ENCODE measurements around the gene PSMB4. TPM values are rescaled to one million over a fixed set of nuclear protein-coding genes. Genes with fewer than 3 reads are reported as not detected.
"Not testable (repeated sequence)": the region's sequence is repeated elsewhere in the genome, so short reads cannot be mapped to it uniquely, and the experiment has no call there.

Gene PSMB4
- total RNA-seq: 100 to 1,000 TPM; 284 to 365 TPM

GRCh38 chr1:151399324-151400171 lies at the start of gene PSMB4:
Gene PSMB4, plus strand, starts transcription at chr1:151399573. Its CDS starts 15 bp downstream, at chr1:151399588.
- H3K36me3 Mint-ChIP-seq: peaks cover 31% of the 10 kb centered on the region
- peaks cover 33% of the 10 kb centered on the region for H3K4me1 Mint-ChIP-seq
- peak; percentile 91 for DNase-seq
- CTCF ChIA-PET: interaction anchor here (1.1 to 1.9 kb wide), 7 partner anchors 11 to 163 kb away, joined by 3 to 6 read pairs (median 3); no protein-coding TSS in a partner anchor
- H3K9me3 Mint-ChIP-seq (ENCODE audit: low read depth): no peaks in the 10 kb centered on the region
- peak; percentile 93 for ATAC-seq
- H3K27me3 Mint-ChIP-seq: no peaks in the 10 kb centered on the region
- peak within 1 kb of the TSS; percentile 83 for H3K4me3 Mint-ChIP-seq
- peak within 1 kb of the TSS; percentile 96 for H3K27ac Mint-ChIP-seq

GRCh38 chr1:151350323-151350722 lies 49.0 kb upstream of the PSMB4 start:
- Mint-ChIP-seq H3K4me1 (peaks cover 24% of the 10 kb centered on the region), H3K36me3 (peaks cover 22% of the 10 kb centered on the region)
- CTCF ChIA-PET: interaction anchor here (0.7 to 3.7 kb wide), 3 partner anchors 10 to 1354 kb away, joined by 3 to 26 read pairs (median 6); partner anchors contain the start of gene PSMB4
- H3K9me3 Mint-ChIP-seq (ENCODE audit: low read depth); H3K27me3 Mint-ChIP-seq; DNase-seq; H3K4me3 Mint-ChIP-seq; H3K27ac Mint-ChIP-seq; ATAC-seq: not testable (repeated sequence)

GRCh38 chr1:151352021-151352718 lies 47.2 kb upstream of the PSMB4 start:
- Mint-ChIP-seq H3K27me3 (peaks cover 3% of the 10 kb centered on the region), H3K9me3 (ENCODE audit: low read depth) (peaks cover 5% of the 10 kb centered on the region), H3K4me3 (no peak overlapping the region), H3K36me3 (peaks cover 15% of the 10 kb centered on the region), H3K4me1 (peaks cover 14% of the 10 kb centered on the region), H3K27ac (no peak overlapping the region)
- DNase-seq: no peak
- CTCF ChIA-PET: interaction anchor here (0.5 to 3.7 kb wide), 3 partner anchors 12 to 372 kb away, joined by 3 to 26 read pairs (median 6); partner anchors contain the start of gene PSMB4
- no peak for ATAC-seq

GRCh38 chr1:151356696-151357095 lies 42.7 kb upstream of the PSMB4 start:
- no peak overlapping the region for H3K27ac Mint-ChIP-seq
- H3K36me3 Mint-ChIP-seq: peaks cover 8% of the 10 kb centered on the region
- CTCF ChIA-PET: no interaction called here
- ATAC-seq: no peak
- H3K9me3 Mint-ChIP-seq (ENCODE audit: low read depth): peaks cover 2% of the 10 kb centered on the region
- peaks cover 3% of the 10 kb centered on the region for H3K27me3 Mint-ChIP-seq
- no peaks in the 10 kb centered on the region for H3K4me1 Mint-ChIP-seq
- no peak overlapping the region for H3K4me3 Mint-ChIP-seq
- no peak for DNase-seq

GRCh38 chr1:151361883-151362282 lies 37.5 kb upstream of the PSMB4 start:
- ATAC-seq (no peak), DNase-seq (no peak)
- H3K9me3 Mint-ChIP-seq (ENCODE audit: low read depth): peaks cover 13% of the 10 kb centered on the region
- H3K4me1 Mint-ChIP-seq: no peaks in the 10 kb centered on the region
- H3K27ac Mint-ChIP-seq: no peak overlapping the region
- CTCF ChIA-PET: no interaction called here
- H3K4me3 Mint-ChIP-seq: no peak overlapping the region
- H3K27me3 Mint-ChIP-seq: no peaks in the 10 kb centered on the region
- H3K36me3 Mint-ChIP-seq: peaks cover 8% of the 10 kb centered on the region

- Mint-ChIP-seq H3K9me3 (ENCODE audit: low read depth) (peaks cover 13% of the 10 kb centered on the region), H3K4me1 (no peaks in the 10 kb centered on the region), H3K27ac (no peak overlapping the region), H3K4me3 (no peak overlapping the region), H3K36me3 (peaks cover 8% of the 10 kb centered on the region), H3K27me3 (no peaks in the 10 kb centered on the region)
- DNase-seq (no peak), ATAC-seq (no peak)
- CTCF ChIA-PET: no interaction called here
Measured at GRCh38 chr1:151362308-151363155, 36.8 kb upstream of the PSMB4 start.

GRCh38 chr1:151364996-151365395 lies 34.4 kb upstream of the PSMB4 start:
- H3K4me3 Mint-ChIP-seq: no peak overlapping the region

GRCh38 chr1:151367658-151368392 lies 31.5 kb upstream of the PSMB4 start:
- Mint-ChIP-seq H3K4me3 (no peak overlapping the region), H3K27me3 (no peaks in the 10 kb centered on the region), H3K27ac (no peak overlapping the region), H3K9me3 (ENCODE audit: low read depth) (peaks cover 4% of the 10 kb centered on the region), H3K36me3 (peaks cover 2% of the 10 kb centered on the region), H3K4me1 (no peaks in the 10 kb centered on the region)
- DNase-seq (no peak), ATAC-seq (no peak)
- CTCF ChIA-PET: interaction anchor here (0.9 to 1.8 kb wide), 3 partner anchors 11 to 71 kb away, joined by 3 to 9 read pairs (median 3); no protein-coding TSS in a partner anchor

More at GRCh38 chr1:151364996-151365395, 34.4 kb upstream of the PSMB4 start:
- peaks cover 13% of the 10 kb centered on the region for H3K9me3 Mint-ChIP-seq (ENCODE audit: low read depth)
- CTCF ChIA-PET: no interaction called here
- H3K4me1 Mint-ChIP-seq: no peaks in the 10 kb centered on the region
- no peak for ATAC-seq
- DNase-seq: no peak
- H3K27ac Mint-ChIP-seq: no peak overlapping the region
- H3K27me3 Mint-ChIP-seq: no peaks in the 10 kb centered on the region
- peaks cover 8% of the 10 kb centered on the region for H3K36me3 Mint-ChIP-seq

GRCh38 chr1:151368393-151369301 lies 30.7 kb upstream of the PSMB4 start:
- Mint-ChIP-seq H3K4me1 (no peaks in the 10 kb centered on the region), H3K27me3 (no peaks in the 10 kb centered on the region), H3K4me3 (no peak overlapping the region), H3K9me3 (ENCODE audit: low read depth) (peaks cover under 1% of the 10 kb centered on the region), H3K27ac (no peak overlapping the region), H3K36me3 (no peaks in the 10 kb centered on the region)
- CTCF ChIA-PET: interaction anchor here (0.9 to 1.8 kb wide), 4 partner anchors 11 to 72 kb away, joined by 3 to 9 read pairs (median 3); no protein-coding TSS in a partner anchor
- no peak for ATAC-seq
- DNase-seq: no peak

GRCh38 chr1:151369302-151369610 lies 30.1 kb upstream of the PSMB4 start:
- CTCF ChIA-PET: interaction anchor here (1.2 kb wide), 1 partner anchor 29 kb away, joined by 3 read pairs; no protein-coding TSS in a partner anchor
- Mint-ChIP-seq H3K27me3 (no peaks in the 10 kb centered on the region), H3K27ac (no peak overlapping the region), H3K4me3 (no peak overlapping the region), H3K9me3 (ENCODE audit: low read depth) (no peaks in the 10 kb centered on the region), H3K36me3 (no peaks in the 10 kb centered on the region), H3K4me1 (no peaks in the 10 kb centered on the region)
- DNase-seq: no peak
- no peak for ATAC-seq

- CTCF ChIA-PET: interaction anchor here (1.0 to 1.2 kb wide), 2 partner anchors 29 kb away, joined by 3 read pairs; no protein-coding TSS in a partner anchor
- no peak for ATAC-seq
Measured at GRCh38 chr1:151369621-151370048, 29.7 kb upstream of the PSMB4 start.

More at GRCh38 chr1:151369621-151370048, 29.7 kb upstream of the PSMB4 start:
- H3K27ac Mint-ChIP-seq: no peak overlapping the region
- H3K36me3 Mint-ChIP-seq: no peaks in the 10 kb centered on the region
- no peak for DNase-seq
- H3K27me3 Mint-ChIP-seq: no peaks in the 10 kb centered on the region
- no peaks in the 10 kb centered on the region for H3K9me3 Mint-ChIP-seq (ENCODE audit: low read depth)
- no peaks in the 10 kb centered on the region for H3K4me1 Mint-ChIP-seq
- no peak overlapping the region for H3K4me3 Mint-ChIP-seq
